ENCODE measurements around the gene TMED5.

DNA sequence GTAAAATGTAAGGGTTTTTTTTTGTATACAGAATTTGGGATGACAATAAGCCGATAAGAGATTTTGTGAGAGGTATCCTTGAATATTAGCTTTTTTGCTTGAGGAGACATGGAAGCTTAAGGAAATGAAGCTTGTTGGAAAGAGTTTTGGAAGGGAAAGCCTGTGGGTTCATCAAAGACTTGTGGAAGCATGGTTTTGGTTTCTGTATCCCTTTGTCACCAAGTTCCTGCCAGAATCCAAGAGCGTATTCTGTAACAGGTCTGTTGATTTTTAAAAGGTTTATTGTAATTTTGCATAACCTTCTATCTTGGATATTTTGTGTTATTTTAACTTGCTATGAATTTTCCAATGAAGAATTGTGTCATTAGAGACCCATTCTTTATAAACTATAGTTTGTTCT lies 38.1 kb downstream of the TMED5 start:
- no peak for TF ChIP-seq FOXK2 (IDR thresholded peaks at IDR 0.05)
- TF ChIP-seq FOXM1 (IDR thresholded peaks at IDR 0.05; ENCODE audit: borderline replicate concordance), result no peak
- TF ChIP-seq ZNF384 (IDR thresholded peaks at IDR 0.05), result no peak
- TF ChIP-seq BHLHE40 (IDR thresholded peaks at IDR 0.05; ENCODE audit: borderline replicate concordance), result no peak
- no peak for TF ChIP-seq ELF4 (IDR thresholded peaks at IDR 0.05)
- TF ChIP-seq LEF1 (IDR thresholded peaks at IDR 0.05; ENCODE audit: borderline replicate concordance), result no peak
- no peak for TF ChIP-seq ARNT (IDR thresholded peaks at IDR 0.05)
- TF ChIP-seq NFRKB (IDR thresholded peaks at IDR 0.05), result no peak
- TF ChIP-seq TARDBP (IDR thresholded peaks at IDR 0.05), result no peak
- no peak for TF ChIP-seq SUZ12 (IDR thresholded peaks at IDR 0.05)
- no peak for TF ChIP-seq SP1 (IDR thresholded peaks at IDR 0.05)
- no peak for TF ChIP-seq FOXA1 (IDR thresholded peaks at IDR 0.05)
- TF ChIP-seq, protein P1, sequence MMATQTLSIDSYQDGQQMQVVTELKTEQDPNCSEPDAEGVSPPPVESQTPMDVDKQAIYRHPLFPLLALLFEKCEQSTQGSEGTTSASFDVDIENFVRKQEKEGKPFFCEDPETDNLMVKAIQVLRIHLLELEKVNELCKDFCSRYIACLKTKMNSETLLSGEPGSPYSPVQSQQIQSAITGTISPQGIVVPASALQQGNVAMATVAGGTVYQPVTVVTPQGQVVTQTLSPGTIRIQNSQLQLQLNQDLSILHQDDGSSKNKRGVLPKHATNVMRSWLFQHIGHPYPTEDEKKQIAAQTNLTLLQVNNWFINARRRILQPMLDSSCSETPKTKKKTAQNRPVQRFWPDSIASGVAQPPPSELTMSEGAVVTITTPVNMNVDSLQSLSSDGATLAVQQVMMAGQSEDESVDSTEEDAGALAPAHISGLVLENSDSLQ (IDR thresholded peaks at IDR 0.05), result no peak
- TF ChIP-seq CTBP1 (IDR thresholded peaks at IDR 0.05; ENCODE audit: borderline replicate concordance), result no peak
